Central memory CD8-positive, alpha-beta T cell (primary cell): Measurements from ENCODE around the gene OSTN.
"Not testable (repeated sequence)": the region's sequence is repeated elsewhere in the genome, so short reads cannot be mapped to it uniquely, and the experiment has no call there.

Experiments
- ATAC-seq: fragments of 150-1000 bp; cut with Tn5 transposase; replicated peaks from 2 replicates; pipeline ENCODE4 v1.10.0; 2022; ENCODE audit warnings: mild to moderate bottlenecking, moderate FRiP score, moderate number of reproducible peaks; ENCODE audit not compliant: poor library complexity, severe bottlenecking; ENCODE audit errors: extremely low read depth
- DNase-seq, 2 donors: peaks; one replicate each; pipeline ENCODE4 v3.0.0; 2021; ENCODE audit warnings: low spot score in 2 of 2
- H3K27ac Mint-ChIP-seq: one replicate; pipeline ENCODE4 v1.8.0; 2022; ENCODE audit warnings: low read depth, mild to moderate bottlenecking, moderate library complexity, mixed read lengths
- H3K27me3 Mint-ChIP-seq: one replicate; pipeline ENCODE4 v1.8.0; 2022; ENCODE audit warnings: mixed read lengths
- H3K36me3 Mint-ChIP-seq: one replicate; pipeline ENCODE4 v1.8.0; 2022; ENCODE audit warnings: mild to moderate bottlenecking, moderate library complexity, mixed read lengths; ENCODE audit not compliant: insufficient read depth
- H3K4me1 Mint-ChIP-seq: one replicate; pipeline ENCODE4 v1.8.0; 2022; ENCODE audit warnings: mixed read lengths
- H3K4me3 Mint-ChIP-seq: one replicate; pipeline ENCODE4 v1.8.0; 2022; ENCODE audit warnings: mild to moderate bottlenecking, moderate library complexity, mixed read lengths
- H3K9me3 Mint-ChIP-seq: one replicate; pipeline ENCODE4 v1.8.0; 2022; ENCODE audit warnings: mixed read lengths

OSTN gene

GRCh38 chr3:191192270-191192669 lies 6.8 kb upstream of the OSTN start:
- H3K27ac Mint-ChIP-seq, H3K36me3 Mint-ChIP-seq, DNase-seq, H3K27me3 Mint-ChIP-seq, H3K4me1 Mint-ChIP-seq, H3K4me3 Mint-ChIP-seq, ATAC-seq: not testable (repeated sequence)
- H3K9me3 Mint-ChIP-seq, result peaks cover 11% of the 10 kb centered on the region

GRCh38 chr3:191192941-191193340 lies 6.1 kb upstream of the OSTN start:
- Mint-ChIP-seq H3K27ac (no peak overlapping the region), H3K4me1 (no peaks in the 10 kb centered on the region), H3K36me3 (no peaks in the 10 kb centered on the region), H3K4me3 (no peak overlapping the region), H3K9me3 (peaks cover 11% of the 10 kb centered on the region), H3K27me3 (no peaks in the 10 kb centered on the region)
- no peak for DNase-seq
- ATAC-seq, result no peak

- no peaks in the 10 kb centered on the region for H3K36me3 Mint-ChIP-seq
Observed at GRCh38 chr3:191197761-191198306, 1.2 kb upstream of the OSTN start.

GRCh38 chr3:191198480-191198879 lies 561 bp upstream of the OSTN start:
- Mint-ChIP-seq H3K27me3 (no peaks in the 10 kb centered on the region), H3K9me3 (peaks cover 15% of the 10 kb centered on the region), H3K4me3 (no peak overlapping the region), H3K36me3 (no peaks in the 10 kb centered on the region), H3K4me1 (no peaks in the 10 kb centered on the region), H3K27ac (no peak overlapping the region)
- ATAC-seq, result no peak
- DNase-seq, result no peak

More at GRCh38 chr3:191197761-191198306, 1.2 kb upstream of the OSTN start:
- H3K4me1 Mint-ChIP-seq, result no peaks in the 10 kb centered on the region
- H3K9me3 Mint-ChIP-seq, result peaks cover 15% of the 10 kb centered on the region
- H3K27me3 Mint-ChIP-seq, result no peaks in the 10 kb centered on the region
- no peak overlapping the region for H3K27ac Mint-ChIP-seq
- no peak overlapping the region for H3K4me3 Mint-ChIP-seq
- DNase-seq, result no peak
- ATAC-seq, result no peak

- no peaks in the 10 kb centered on the region for H3K36me3 Mint-ChIP-seq
- no peaks in the 10 kb centered on the region for H3K27me3 Mint-ChIP-seq
- no peaks in the 10 kb centered on the region for H3K4me1 Mint-ChIP-seq
- ATAC-seq (no peak), DNase-seq (no peak)
- no peak overlapping the region for H3K27ac Mint-ChIP-seq
- peaks cover 5% of the 10 kb centered on the region for H3K9me3 Mint-ChIP-seq
- H3K4me3 Mint-ChIP-seq, result no peak overlapping the region
Observed at GRCh38 chr3:191210032-191210431, 11.0 kb downstream of the OSTN start.

GRCh38 chr3:191216510-191216909 lies 17.5 kb downstream of the OSTN start:
- ATAC-seq (no peak), DNase-seq (no peak)
- H3K4me3 Mint-ChIP-seq, result no peak overlapping the region
- peaks cover 26% of the 10 kb centered on the region for H3K9me3 Mint-ChIP-seq
- H3K27me3 Mint-ChIP-seq, result no peaks in the 10 kb centered on the region
- no peaks in the 10 kb centered on the region for H3K4me1 Mint-ChIP-seq
- H3K36me3 Mint-ChIP-seq, result no peaks in the 10 kb centered on the region
- no peak overlapping the region for H3K27ac Mint-ChIP-seq

GRCh38 chr3:191217301-191217700 lies 18.3 kb downstream of the OSTN start:
- no peak for ATAC-seq
- no peaks in the 10 kb centered on the region for H3K27me3 Mint-ChIP-seq
- no peak overlapping the region for H3K27ac Mint-ChIP-seq
- no peak for DNase-seq
- no peaks in the 10 kb centered on the region for H3K4me1 Mint-ChIP-seq
- no peaks in the 10 kb centered on the region for H3K36me3 Mint-ChIP-seq
- H3K9me3 Mint-ChIP-seq, result peaks cover 26% of the 10 kb centered on the region
- H3K4me3 Mint-ChIP-seq, result no peak overlapping the region

- H3K9me3 Mint-ChIP-seq, result peaks cover 20% of the 10 kb centered on the region
Observed at GRCh38 chr3:191220908-191221307, 21.9 kb downstream of the OSTN start.

GRCh38 chr3:191221638-191222037 lies 22.6 kb downstream of the OSTN start:
- Mint-ChIP-seq H3K27me3 (no peaks in the 10 kb centered on the region), H3K4me3 (no peak overlapping the region), H3K36me3 (no peaks in the 10 kb centered on the region), H3K9me3 (peaks cover 18% of the 10 kb centered on the region), H3K27ac (no peak overlapping the region), H3K4me1 (no peaks in the 10 kb centered on the region)
- ATAC-seq (no peak), DNase-seq (no peak)

More at GRCh38 chr3:191220908-191221307, 21.9 kb downstream of the OSTN start:
- no peaks in the 10 kb centered on the region for H3K27me3 Mint-ChIP-seq
- no peak for DNase-seq
- H3K4me3 Mint-ChIP-seq, result no peak overlapping the region
- H3K27ac Mint-ChIP-seq, result no peak overlapping the region
- no peaks in the 10 kb centered on the region for H3K36me3 Mint-ChIP-seq
- no peaks in the 10 kb centered on the region for H3K4me1 Mint-ChIP-seq
- ATAC-seq, result no peak

GRCh38 chr3:191227541-191227940 lies 28.5 kb downstream of the OSTN start:
- Mint-ChIP-seq H3K9me3 (no peaks in the 10 kb centered on the region), H3K36me3 (no peaks in the 10 kb centered on the region), H3K27me3 (no peaks in the 10 kb centered on the region), H3K4me1 (no peaks in the 10 kb centered on the region), H3K4me3 (no peak overlapping the region), H3K27ac (no peak overlapping the region)
- no peak for ATAC-seq
- no peak for DNase-seq

GRCh38 chr3:191234216-191234615 lies 35.2 kb downstream of the OSTN start:
- peaks cover 5% of the 10 kb centered on the region for H3K9me3 Mint-ChIP-seq
- no peaks in the 10 kb centered on the region for H3K36me3 Mint-ChIP-seq
- no peaks in the 10 kb centered on the region for H3K4me1 Mint-ChIP-seq
- no peak overlapping the region for H3K27ac Mint-ChIP-seq
- DNase-seq (no peak), ATAC-seq (no peak)
- no peak overlapping the region for H3K4me3 Mint-ChIP-seq
- no peaks in the 10 kb centered on the region for H3K27me3 Mint-ChIP-seq

GRCh38 chr3:191235331-191236314 lies 36.6 kb downstream of the OSTN start:
- no peak for DNase-seq
- Mint-ChIP-seq H3K36me3 (no peaks in the 10 kb centered on the region), H3K27ac (no peak overlapping the region), H3K27me3 (no peaks in the 10 kb centered on the region), H3K4me1 (no peaks in the 10 kb centered on the region), H3K9me3 (peaks cover 5% of the 10 kb centered on the region), H3K4me3 (no peak overlapping the region)
- ATAC-seq, result no peak

GRCh38 chr3:191236646-191237045 lies 37.6 kb downstream of the OSTN start:
- ATAC-seq (no peak), DNase-seq (no peak)
- Mint-ChIP-seq H3K27ac (no peak overlapping the region), H3K4me1 (no peaks in the 10 kb centered on the region), H3K36me3 (no peaks in the 10 kb centered on the region), H3K4me3 (no peak overlapping the region), H3K9me3 (peaks cover 5% of the 10 kb centered on the region), H3K27me3 (no peaks in the 10 kb centered on the region)
